HEK293 (cell line): ENCODE data around the gene SOX12.

Experiments used
- CTCF ChIA-PET: fragments of 350-600 bp; formaldehyde crosslinking; extraction: SDS; loops from one replicate; lab custom pipeline; 2021; ENCODE audit warnings: antibody characterized with exemption; lab: Yijun Ruan, JAX
- POLR2A ChIA-PET: fragments of 300-600 bp; formaldehyde crosslinking; extraction: SDS; loops from one replicate; lab custom pipeline; 2020; ENCODE audit warnings: antibody characterized with exemption, inconsistent platforms; lab: Yijun Ruan, JAX
- H3K27ac ChIP-seq: fragments of 200-500 bp; sonication (Bioruptor generic); 2 replicates; pipeline ENCODE4 v1.5.1; 2014; ENCODE audit warnings: low read depth, low read length, control low read depth, inconsistent platforms; ENCODE audit errors: extremely low read depth
- H3K36me3 ChIP-seq, 2 experiments: fragments of 200-500 bp in 1 of 2; sonication (Bioruptor generic) in 1 of 2; 1 replicate in 1 of 2; 2 replicates in 1 of 2; pipeline ENCODE4 v1.5.1; 2014 to 2017; ENCODE audit warnings: inconsistent platforms in 2 of 2, low read length in 2 of 2; ENCODE audit not compliant: control insufficient read depth in 2 of 2, insufficient read depth in 1 of 2
- H3K4me1 ChIP-seq: fragments of 200-500 bp; sonication (Bioruptor generic); 2 replicates; pipeline ENCODE4 v1.5.1; 2014; ENCODE audit warnings: mild to moderate bottlenecking, low read length, inconsistent platforms; ENCODE audit not compliant: control insufficient read depth, insufficient read depth
- H3K4me3 ChIP-seq: 2 replicates; pipeline ENCODE4 v1.5.1; 2011; ENCODE audit warnings: low read depth, mild to moderate bottlenecking, control low read depth, low read length, moderate library complexity
- H3K9me3 ChIP-seq: fragments of 200-500 bp; sonication (Bioruptor generic); 2 replicates; pipeline ENCODE4 v1.5.1; 2014; ENCODE audit warnings: low read depth, low read length, inconsistent platforms; ENCODE audit not compliant: control insufficient read depth, insufficient read depth
- GLIS1 ChIP-seq: fragments of 450-650 bp; formaldehyde crosslinking; IDR thresholded peaks from 2 replicates; pipeline ENCODE4 v1.5.1; 2016; ENCODE audit warnings: missing biosample characterization, missing genetic modification characterization
- MEIS1 ChIP-seq: sonication (generic); formaldehyde crosslinking; IDR thresholded peaks from 2 replicates; pipeline ENCODE4 v1.8.1; 2022; ENCODE audit warnings: missing genetic modification reagents, mild to moderate bottlenecking, borderline replicate concordance
- OVOL3 ChIP-seq: fragments of 450-650 bp; formaldehyde crosslinking; IDR thresholded peaks from 2 replicates; pipeline ENCODE4 v1.5.1; 2016; ENCODE audit warnings: missing biosample characterization, missing genetic modification characterization
- TCF7L2 ChIP-seq: IDR thresholded peaks from 2 replicates; pipeline ENCODE4 v1.6.1; 2011; ENCODE audit warnings: low read depth, mild to moderate bottlenecking, inconsistent platforms, low read length, moderate library complexity, borderline replicate concordance
- ZBTB8A ChIP-seq: fragments of 450-650 bp; formaldehyde crosslinking; IDR thresholded peaks from 2 replicates; pipeline ENCODE4 v1.5.1; 2016; ENCODE audit warnings: missing biosample characterization, missing genetic modification characterization
- ZFP3 ChIP-seq: fragments of 450-650 bp; formaldehyde crosslinking; IDR thresholded peaks from 2 replicates; pipeline ENCODE4 v1.5.1; 2016; ENCODE audit warnings: low read depth, missing biosample characterization, missing genetic modification characterization
- ZFP41 ChIP-seq: fragments of 450-650 bp; formaldehyde crosslinking; IDR thresholded peaks from 2 replicates; pipeline ENCODE4 v1.5.1; 2016; ENCODE audit warnings: missing biosample characterization, missing genetic modification characterization, borderline replicate concordance
- ZNF155 ChIP-seq: fragments of 450-650 bp; formaldehyde crosslinking; IDR thresholded peaks from 2 replicates; pipeline ENCODE4 v1.5.1; 2016; ENCODE audit warnings: missing biosample characterization, missing genetic modification characterization
- ZNF16 ChIP-seq: fragments of 450-650 bp; formaldehyde crosslinking; IDR thresholded peaks from 2 replicates; pipeline ENCODE4 v1.5.1; 2016; ENCODE audit warnings: low read depth, missing biosample characterization, missing genetic modification characterization
- ZNF223 ChIP-seq: fragments of 450-650 bp; formaldehyde crosslinking; IDR thresholded peaks from 2 replicates; pipeline ENCODE4 v1.5.1; 2016; ENCODE audit warnings: missing biosample characterization, missing genetic modification characterization
- ZNF24 ChIP-seq: fragments of 450-650 bp; formaldehyde crosslinking; IDR thresholded peaks from 2 replicates; pipeline ENCODE4 v1.5.1; 2016; ENCODE audit warnings: missing biosample characterization, missing genetic modification characterization
- ZNF341 ChIP-seq: fragments of 450-650 bp; formaldehyde crosslinking; IDR thresholded peaks from 2 replicates; pipeline ENCODE4; 2016; ENCODE audit warnings: low read depth, missing biosample characterization, missing genetic modification characterization
- ZNF394 ChIP-seq: fragments of 450-650 bp; formaldehyde crosslinking; IDR thresholded peaks from 2 replicates; pipeline ENCODE4 v1.5.1; 2016; ENCODE audit warnings: missing biosample characterization, missing genetic modification characterization, mild to moderate bottlenecking, moderate library complexity, borderline replicate concordance
- ZNF658 ChIP-seq: fragments of 450-650 bp; formaldehyde crosslinking; IDR thresholded peaks from 2 replicates; pipeline ENCODE4; 2016; ENCODE audit warnings: missing biosample characterization, missing genetic modification characterization
- ZNF830 ChIP-seq: fragments of 450-650 bp; IDR thresholded peaks from 2 replicates; pipeline ENCODE4 v1.5.0; 2018; ENCODE audit warnings: missing biosample characterization, missing genetic modification characterization, low read depth, mild to moderate bottlenecking, moderate library complexity
- TF ChIP-seq, protein P1 (sequence below): fragments of 450-650 bp; formaldehyde crosslinking; IDR thresholded peaks from 2 replicates; pipeline ENCODE4 v1.5.1; 2016; ENCODE audit warnings: missing biosample characterization, missing genetic modification characterization
- TF ChIP-seq, protein P2 (sequence below): fragments of 450-650 bp; formaldehyde crosslinking; IDR thresholded peaks from 2 replicates; pipeline ENCODE4; 2016; ENCODE audit warnings: missing biosample characterization, missing genetic modification characterization
- TF ChIP-seq, protein P3 (sequence below): fragments of 450-650 bp; formaldehyde crosslinking; IDR thresholded peaks from 2 replicates; pipeline ENCODE4 v1.5.1; 2016; ENCODE audit warnings: missing biosample characterization, missing genetic modification characterization
- TF ChIP-seq, protein P4 (sequence below): fragments of 450-650 bp; formaldehyde crosslinking; IDR thresholded peaks from 2 replicates; pipeline ENCODE4 v1.5.1; 2016; ENCODE audit warnings: missing biosample characterization, missing genetic modification characterization, borderline replicate concordance

Gene SOX12

DNA sequence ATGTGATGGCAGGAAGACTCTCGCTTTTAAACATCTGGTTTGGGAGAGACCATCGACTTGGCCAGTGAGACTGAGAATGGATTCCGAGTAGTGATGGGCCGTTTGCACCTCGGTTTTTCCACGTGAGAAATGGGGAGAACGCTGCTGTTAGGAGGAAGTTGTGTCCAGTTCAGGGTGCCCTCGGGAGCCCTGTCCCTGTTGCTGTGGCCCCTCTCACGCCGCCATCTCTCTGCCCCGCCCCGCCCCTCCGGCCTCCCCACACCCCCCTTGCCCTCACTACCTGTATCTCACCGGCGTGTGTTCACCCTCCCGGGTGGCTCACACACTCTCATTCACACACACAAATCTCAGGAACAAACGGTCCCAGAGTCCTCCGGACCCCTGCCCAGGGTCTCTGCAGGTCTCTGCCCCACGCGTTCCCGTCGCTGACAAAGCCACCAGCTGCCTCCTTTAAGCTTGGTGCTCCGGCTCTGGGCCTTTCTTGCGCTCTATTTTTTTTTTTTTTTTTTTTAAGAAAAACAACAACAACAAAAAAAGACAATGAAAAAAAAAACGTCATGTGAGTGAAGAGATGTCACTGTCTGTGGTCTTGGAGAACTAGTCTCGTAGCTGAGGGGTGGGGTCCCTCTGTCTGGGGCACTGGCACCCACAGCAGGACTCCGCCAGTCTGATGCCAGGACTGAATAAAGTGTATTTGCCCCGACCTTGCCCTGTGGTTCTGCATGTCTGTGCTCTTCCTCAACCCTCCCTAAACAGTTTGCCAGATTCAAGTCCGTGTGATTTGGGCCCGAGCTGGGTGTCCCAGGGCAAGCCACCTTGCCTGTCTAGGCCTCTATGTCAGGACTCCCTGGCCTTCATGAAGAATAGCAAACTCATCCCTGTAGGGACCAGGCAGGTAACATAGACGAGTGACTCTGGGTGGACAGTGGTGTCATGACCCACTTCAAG lies 2.9 kb downstream of the SOX12 start:
- Histone ChIP-seq H3K4me3 (no peak overlapping the region), H3K4me1 (peaks cover 10% of the 10 kb centered on the region), H3K27ac (peak overlapping the region; percentile 53; the same call in 1 of the 2 replicates), H3K9me3 (no peaks in the 10 kb centered on the region), H3K36me3 (peaks cover 0 to 5% of the 10 kb centered on the region in 2 experiments; a peak in 1 of 3 replicates)
- CTCF ChIA-PET: interaction anchor here (0.6 to 3.6 kb wide), 8 partner anchors 14 to 91 kb away, joined by 3 to 21 read pairs (median 4); no protein-coding TSS in a partner anchor
- TF ChIP-seq, protein P1, sequence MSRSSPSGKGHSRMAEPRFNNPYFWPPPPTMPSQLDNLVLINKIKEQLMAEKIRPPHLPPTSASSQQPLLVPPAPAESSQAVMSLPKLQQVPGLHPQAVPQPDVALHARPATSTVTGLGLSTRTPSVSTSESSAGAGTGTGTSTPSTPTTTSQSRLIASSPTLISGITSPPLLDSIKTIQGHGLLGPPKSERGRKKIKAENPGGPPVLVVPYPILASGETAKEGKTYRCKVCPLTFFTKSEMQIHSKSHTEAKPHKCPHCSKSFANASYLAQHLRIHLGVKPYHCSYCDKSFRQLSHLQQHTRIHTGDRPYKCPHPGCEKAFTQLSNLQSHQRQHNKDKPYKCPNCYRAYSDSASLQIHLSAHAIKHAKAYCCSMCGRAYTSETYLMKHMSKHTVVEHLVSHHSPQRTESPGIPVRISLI (tag by site-specific recombination): peak; percentile 56; the same call in 1 of the 2 replicates
- TF ChIP-seq, protein P2, sequence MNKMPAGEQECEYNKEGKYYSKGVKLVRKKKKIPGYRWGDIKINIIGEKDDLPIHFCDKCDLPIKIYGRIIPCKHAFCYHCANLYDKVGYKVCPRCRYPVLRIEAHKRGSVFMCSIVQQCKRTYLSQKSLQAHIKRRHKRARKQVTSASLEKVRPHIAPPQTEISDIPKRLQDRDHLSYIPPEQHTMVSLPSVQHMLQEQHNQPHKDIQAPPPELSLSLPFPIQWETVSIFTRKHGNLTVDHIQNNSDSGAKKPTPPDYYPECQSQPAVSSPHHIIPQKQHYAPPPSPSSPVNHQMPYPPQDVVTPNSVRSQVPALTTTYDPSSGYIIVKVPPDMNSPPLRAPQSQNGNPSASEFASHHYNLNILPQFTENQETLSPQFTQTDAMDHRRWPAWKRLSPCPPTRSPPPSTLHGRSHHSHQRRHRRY (tag by site-specific recombination): no peak
- no peak for TF ChIP-seq ZNF155 (tag by site-specific recombination)
- TF ChIP-seq ZNF223 (tag by site-specific recombination): no peak
- POLR2A ChIA-PET: interaction anchor here (1.9 kb wide), 1 partner anchor 18 kb away, joined by 4 read pairs; no protein-coding TSS in a partner anchor

DNA sequence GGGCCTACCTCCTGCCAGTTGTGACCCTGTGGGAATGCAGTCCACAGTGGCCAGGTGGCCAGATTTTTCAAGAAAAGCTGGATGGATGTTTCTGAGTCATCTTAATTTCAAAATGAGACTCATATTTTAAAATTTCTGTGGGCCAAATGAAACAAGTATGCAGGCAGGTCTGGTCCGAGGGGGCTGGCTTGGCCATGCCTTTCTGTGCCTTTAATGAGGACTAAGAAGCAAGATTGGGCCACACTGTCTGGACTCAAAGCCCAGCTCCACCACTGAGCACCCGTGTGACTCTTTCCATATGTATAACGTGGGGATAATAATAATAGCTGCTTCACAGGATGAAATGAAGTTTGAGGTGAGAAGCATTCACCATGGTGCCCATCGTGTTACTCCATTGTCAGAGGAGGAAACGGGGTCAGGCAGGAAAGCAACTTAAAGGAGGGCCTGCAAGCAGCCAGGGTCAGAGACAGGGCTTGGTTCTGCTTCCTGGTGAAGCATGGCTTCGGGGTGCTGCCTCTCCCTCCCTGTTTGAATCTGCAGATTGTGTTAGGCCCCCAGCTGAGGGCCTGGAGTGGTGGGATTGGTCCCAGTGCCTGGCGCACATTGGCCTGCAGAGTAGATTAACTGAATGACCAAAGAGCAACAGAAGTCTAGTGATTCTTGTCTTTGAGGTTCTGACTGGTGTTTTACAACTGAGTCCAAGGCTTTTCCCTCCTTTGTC lies 3.8 kb downstream of the SOX12 start:
- Histone ChIP-seq H3K4me1 (peaks cover 10% of the 10 kb centered on the region), H3K36me3 (peaks cover 0 to 5% of the 10 kb centered on the region in 2 experiments; a peak in 1 of 3 replicates), H3K9me3 (no peaks in the 10 kb centered on the region), H3K4me3 (no peak overlapping the region), H3K27ac (no peak overlapping the region)
- TF ChIP-seq ZNF341 (tag by site-specific recombination) (0 out of 2 replicates have a peak, but pooled peaks have one; percentile 26), ZNF24 (tag by site-specific recombination) (no peak), GLIS1 (tag by site-specific recombination) (peak; percentile 50; the same call in 1 of the 2 replicates)
- POLR2A ChIA-PET: interaction anchor here (1.0 to 3.2 kb wide), 8 partner anchors 13 to 78 kb away, joined by 3 to 14 read pairs (median 4); partner anchors contain the start of gene NRSN2
- CTCF ChIA-PET: interaction anchor here (0.6 to 3.6 kb wide), 9 partner anchors 13 to 92 kb away, joined by 3 to 26 read pairs (median 4); partner anchors contain the start of gene NRSN2

DNA sequence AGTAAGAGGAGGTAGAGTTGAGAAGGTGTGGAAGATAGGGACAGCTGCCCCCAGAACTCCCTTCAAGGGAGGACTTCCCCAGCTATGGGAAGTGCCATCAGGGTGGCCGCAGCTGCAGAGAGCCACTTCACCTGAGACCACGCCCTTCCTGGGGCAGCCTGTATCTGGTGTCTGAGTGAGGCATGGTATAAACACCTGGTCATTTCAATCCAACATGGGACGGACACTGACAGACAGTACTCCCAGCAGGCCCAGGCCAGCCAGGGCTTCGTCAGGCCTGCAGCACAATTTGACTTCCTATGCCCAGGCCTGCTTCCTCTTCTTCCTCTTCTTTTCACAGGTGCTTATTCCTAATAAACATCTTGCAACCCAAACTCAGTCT lies 4.5 kb downstream of the SOX12 start:
- H3K36me3 ChIP-seq: peaks cover 0 to 5% of the 10 kb centered on the region in 2 experiments; a peak in 1 of 3 replicates
- H3K27ac ChIP-seq: no peak overlapping the region
- ChIA-PET CTCF (interaction anchor here (0.8 to 3.6 kb wide), 17 partner anchors 10 to 112 kb away, joined by 3 to 29 read pairs (median 8); partner anchors contain the start of gene NRSN2), POLR2A (interaction anchor here (1.0 to 3.2 kb wide), 9 partner anchors 12 to 78 kb away, joined by 3 to 14 read pairs (median 4); partner anchors contain the start of genes NRSN2 and ZCCHC3)
- no peaks in the 10 kb centered on the region for H3K9me3 ChIP-seq
- peaks cover 7% of the 10 kb centered on the region for H3K4me1 ChIP-seq
- no peak overlapping the region for H3K4me3 ChIP-seq
- TF ChIP-seq ZNF658: no peak
- TF ChIP-seq ZNF830: no peak
- TF ChIP-seq, protein P3, sequence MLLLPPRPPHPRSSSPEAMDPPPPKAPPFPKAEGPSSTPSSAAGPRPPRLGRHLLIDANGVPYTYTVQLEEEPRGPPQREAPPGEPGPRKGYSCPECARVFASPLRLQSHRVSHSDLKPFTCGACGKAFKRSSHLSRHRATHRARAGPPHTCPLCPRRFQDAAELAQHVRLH (tag by site-specific recombination): no peak
- no peak for TF ChIP-seq ZBTB8A (tag by site-specific recombination)
- TF ChIP-seq, protein P4, sequence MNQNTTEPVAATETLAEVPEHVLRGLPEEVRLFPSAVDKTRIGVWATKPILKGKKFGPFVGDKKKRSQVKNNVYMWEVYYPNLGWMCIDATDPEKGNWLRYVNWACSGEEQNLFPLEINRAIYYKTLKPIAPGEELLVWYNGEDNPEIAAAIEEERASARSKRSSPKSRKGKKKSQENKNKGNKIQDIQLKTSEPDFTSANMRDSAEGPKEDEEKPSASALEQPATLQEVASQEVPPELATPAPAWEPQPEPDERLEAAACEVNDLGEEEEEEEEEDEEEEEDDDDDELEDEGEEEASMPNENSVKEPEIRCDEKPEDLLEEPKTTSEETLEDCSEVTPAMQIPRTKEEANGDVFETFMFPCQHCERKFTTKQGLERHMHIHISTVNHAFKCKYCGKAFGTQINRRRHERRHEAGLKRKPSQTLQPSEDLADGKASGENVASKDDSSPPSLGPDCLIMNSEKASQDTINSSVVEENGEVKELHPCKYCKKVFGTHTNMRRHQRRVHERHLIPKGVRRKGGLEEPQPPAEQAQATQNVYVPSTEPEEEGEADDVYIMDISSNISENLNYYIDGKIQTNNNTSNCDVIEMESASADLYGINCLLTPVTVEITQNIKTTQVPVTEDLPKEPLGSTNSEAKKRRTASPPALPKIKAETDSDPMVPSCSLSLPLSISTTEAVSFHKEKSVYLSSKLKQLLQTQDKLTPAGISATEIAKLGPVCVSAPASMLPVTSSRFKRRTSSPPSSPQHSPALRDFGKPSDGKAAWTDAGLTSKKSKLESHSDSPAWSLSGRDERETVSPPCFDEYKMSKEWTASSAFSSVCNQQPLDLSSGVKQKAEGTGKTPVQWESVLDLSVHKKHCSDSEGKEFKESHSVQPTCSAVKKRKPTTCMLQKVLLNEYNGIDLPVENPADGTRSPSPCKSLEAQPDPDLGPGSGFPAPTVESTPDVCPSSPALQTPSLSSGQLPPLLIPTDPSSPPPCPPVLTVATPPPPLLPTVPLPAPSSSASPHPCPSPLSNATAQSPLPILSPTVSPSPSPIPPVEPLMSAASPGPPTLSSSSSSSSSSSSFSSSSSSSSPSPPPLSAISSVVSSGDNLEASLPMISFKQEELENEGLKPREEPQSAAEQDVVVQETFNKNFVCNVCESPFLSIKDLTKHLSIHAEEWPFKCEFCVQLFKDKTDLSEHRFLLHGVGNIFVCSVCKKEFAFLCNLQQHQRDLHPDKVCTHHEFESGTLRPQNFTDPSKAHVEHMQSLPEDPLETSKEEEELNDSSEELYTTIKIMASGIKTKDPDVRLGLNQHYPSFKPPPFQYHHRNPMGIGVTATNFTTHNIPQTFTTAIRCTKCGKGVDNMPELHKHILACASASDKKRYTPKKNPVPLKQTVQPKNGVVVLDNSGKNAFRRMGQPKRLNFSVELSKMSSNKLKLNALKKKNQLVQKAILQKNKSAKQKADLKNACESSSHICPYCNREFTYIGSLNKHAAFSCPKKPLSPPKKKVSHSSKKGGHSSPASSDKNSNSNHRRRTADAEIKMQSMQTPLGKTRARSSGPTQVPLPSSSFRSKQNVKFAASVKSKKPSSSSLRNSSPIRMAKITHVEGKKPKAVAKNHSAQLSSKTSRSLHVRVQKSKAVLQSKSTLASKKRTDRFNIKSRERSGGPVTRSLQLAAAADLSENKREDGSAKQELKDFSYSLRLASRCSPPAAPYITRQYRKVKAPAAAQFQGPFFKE (tag by site-specific recombination): no peak
- no peak for TF ChIP-seq OVOL3
- TF ChIP-seq ZNF16 (tag by site-specific recombination): no peak
- TF ChIP-seq ZNF394 (tag by site-specific recombination): no peak
- no peak for TF ChIP-seq MEIS1
- no peak for TF ChIP-seq ZFP41 (tag by site-specific recombination)
- no peak for TF ChIP-seq ZFP3 (tag by site-specific recombination)
- no peak for TF ChIP-seq TCF7L2
